H54 (cell line): ENCODE data around the gene PHKB.
A peak's percentile ranks its signal among the peaks of the same experiment; 100 is the strongest.

Source experiments
- DNase-seq: peaks from one replicate; pipeline ENCODE4 v3.0.0; 2011; ENCODE audit warnings: low spot score, mixed read lengths; ENCODE audit not compliant: insufficient read length
- FAIRE-seq: peaks from 3 replicates; lab custom pipeline; 2011; peaks lifted over from hg19 to GRCh38; lab: Jason Lieb, UNC
- POLR2A ChIP-seq: IDR thresholded peaks from 2 replicates; pipeline ENCODE4 v1.6.1; 2011; ENCODE audit warnings: low read depth, mild to moderate bottlenecking, low read length

Gene PHKB

GRCh38 chr16:47625115-47625567 is 164.0 kb downstream of the PHKB start:
- DNase-seq (no peak), FAIRE-seq (no peak)
- no peak for TF ChIP-seq POLR2A

- no peak for TF ChIP-seq POLR2A
- DNase-seq = no peak
- no peak for FAIRE-seq
Measured at GRCh38 chr16:47626246-47626645, 165.1 kb downstream of the PHKB start.

- DNase-seq (no peak), FAIRE-seq (no peak)
- TF ChIP-seq POLR2A = no peak
Measured at GRCh38 chr16:47627085-47627639, 166.0 kb downstream of the PHKB start.

- DNase-seq (no peak), FAIRE-seq (no peak)
- no peak for TF ChIP-seq POLR2A
Measured at GRCh38 chr16:47627721-47628120, 166.6 kb downstream of the PHKB start.

- FAIRE-seq (no peak), DNase-seq (no peak)
- TF ChIP-seq POLR2A = no peak
Measured at GRCh38 chr16:47631131-47631530, 170.0 kb downstream of the PHKB start.

- no peak for TF ChIP-seq POLR2A
- no peak for DNase-seq
- FAIRE-seq = no peak
Measured at GRCh38 chr16:47634126-47634525, 173.0 kb downstream of the PHKB start.

- FAIRE-seq (no peak), DNase-seq (no peak)
- no peak for TF ChIP-seq POLR2A
Measured at GRCh38 chr16:47634727-47635126, 173.6 kb downstream of the PHKB start.

- no peak for DNase-seq
- FAIRE-seq = no peak
- TF ChIP-seq POLR2A = no peak
Measured at GRCh38 chr16:47636501-47637099, 175.5 kb downstream of the PHKB start.

GRCh38 chr16:47638175-47638574 is 177.0 kb downstream of the PHKB start:
- no peak for TF ChIP-seq POLR2A
- FAIRE-seq (no peak), DNase-seq (no peak)

- no peak for TF ChIP-seq POLR2A
- no peak for FAIRE-seq
- DNase-seq = no peak
Measured at GRCh38 chr16:47640661-47641060, 179.5 kb downstream of the PHKB start.

- DNase-seq (no peak), FAIRE-seq (no peak)
- TF ChIP-seq POLR2A = no peak
Measured at GRCh38 chr16:47643323-47644000, 182.3 kb downstream of the PHKB start.

GRCh38 chr16:47644166-47644565 is 183.0 kb downstream of the PHKB start:
- FAIRE-seq (peak; percentile 98), DNase-seq (peak; percentile 8)
- TF ChIP-seq POLR2A = no peak

GRCh38 chr16:47644661-47645060 is 183.5 kb downstream of the PHKB start:
- DNase-seq (no peak), FAIRE-seq (no peak)
- TF ChIP-seq POLR2A = no peak

- no peak for TF ChIP-seq POLR2A
Measured at GRCh38 chr16:47646914-47647313, 185.8 kb downstream of the PHKB start.

GRCh38 chr16:47657032-47657431 is 195.9 kb downstream of the PHKB start:
- DNase-seq = no peak
- FAIRE-seq = no peak
- TF ChIP-seq POLR2A = no peak

More at GRCh38 chr16:47646914-47647313, 185.8 kb downstream of the PHKB start:
- FAIRE-seq (no peak), DNase-seq (no peak)
